ENCODE results near the gene ZNF443. TPM values are rescaled to one million over a fixed set of nuclear protein-coding genes. Genes with fewer than 3 reads are reported as not detected.
"Not testable (repeated sequence)": the region's sequence is repeated elsewhere in the genome, so short reads cannot be mapped to it uniquely, and the experiment has no call there.

ZNF443 gene
- polyA plus RNA-seq, 4 donors: 1.6 to 7.3 (median 2.4) TPM

- 74 to 89% (median 74%) methylated on average over 3 to 4 of the region's 4 CpGs for WGBS, 3 donors
Observed at GRCh38 chr19:12481781-12482508, 41.1 kb upstream of the ZNF443 start.

GRCh38 chr19:12478234-12478941, 37.6 kb upstream of the ZNF443 start:
- 14 to 60% (median 21%) methylated on average over 5 of the region's 5 CpGs for WGBS, 3 donors
- Histone ChIP-seq H3K4me3 (ENCODE audit: low read depth in 1 of 3, low read length in 3 of 3) (no peak overlapping the region), H3K36me3 (ENCODE audit: control insufficient read depth in 3 of 3, insufficient read depth in 2 of 3, low read depth in 1 of 3, low read length in 3 of 3) (no peaks in the 10 kb centered on the region), H3K27ac (ENCODE audit: low read depth in 1 of 3, low read length in 2 of 3) (no peak overlapping the region), H3K9me3 (ENCODE audit: control insufficient read depth in 2 of 2, insufficient read depth in 1 of 2, low read depth in 1 of 2, low read length in 1 of 2) (peaks cover 0 to 4% of the 10 kb centered on the region in 2 donors), H3K27me3 (ENCODE audit: control insufficient read depth in 3 of 3, insufficient read depth in 3 of 3, low read length in 3 of 3) (no peaks in the 10 kb centered on the region), H3K4me1 (ENCODE audit: control insufficient read depth in 3 of 3, insufficient read depth in 2 of 3, low read depth in 1 of 3, low read length in 2 of 3) (no peaks in the 10 kb centered on the region)
- no peak for FAIRE-seq
- peak in 1 of 2 donors; percentile 42 for DNase-seq

More at GRCh38 chr19:12481781-12482508, 41.1 kb upstream of the ZNF443 start:
- DNase-seq (no peak), FAIRE-seq (no peak)
- Histone ChIP-seq H3K4me1 (ENCODE audit: control insufficient read depth in 3 of 3, insufficient read depth in 2 of 3, low read depth in 1 of 3, low read length in 2 of 3) (peaks cover 0 to 3% (median 2%) of the 10 kb centered on the region in 3 donors), H3K4me3 (ENCODE audit: low read depth in 1 of 3, low read length in 3 of 3) (no peak overlapping the region), H3K9me3 (ENCODE audit: control insufficient read depth in 2 of 2, insufficient read depth in 1 of 2, low read depth in 1 of 2, low read length in 1 of 2) (no peaks in the 10 kb centered on the region), H3K36me3 (ENCODE audit: control insufficient read depth in 3 of 3, insufficient read depth in 2 of 3, low read depth in 1 of 3, low read length in 3 of 3) (no peaks in the 10 kb centered on the region), H3K27ac (ENCODE audit: low read depth in 1 of 3, low read length in 2 of 3) (no peak overlapping the region), H3K27me3 (ENCODE audit: control insufficient read depth in 3 of 3, insufficient read depth in 3 of 3, low read length in 3 of 3) (no peaks in the 10 kb centered on the region)

- DNase-seq; H3K36me3 ChIP-seq (ENCODE audit: control insufficient read depth in 3 of 3, insufficient read depth in 2 of 3, low read depth in 1 of 3, low read length in 3 of 3); H3K27ac ChIP-seq (ENCODE audit: low read depth in 1 of 3, low read length in 2 of 3); H3K4me3 ChIP-seq (ENCODE audit: low read depth in 1 of 3, low read length in 3 of 3); H3K27me3 ChIP-seq (ENCODE audit: control insufficient read depth in 3 of 3, insufficient read depth in 3 of 3, low read length in 3 of 3); H3K4me1 ChIP-seq (ENCODE audit: control insufficient read depth in 3 of 3, insufficient read depth in 2 of 3, low read depth in 1 of 3, low read length in 2 of 3); FAIRE-seq: not testable (repeated sequence)
- peaks cover 0 to 49% of the 10 kb centered on the region in 2 donors for H3K9me3 ChIP-seq (ENCODE audit: control insufficient read depth in 2 of 2, insufficient read depth in 1 of 2, low read depth in 1 of 2, low read length in 1 of 2)
- WGBS, 3 donors: 97 to 99% (median 97%) methylated on average over 16 to 33 of the region's 33 CpGs
Observed at GRCh38 chr19:12467651-12468050, 26.8 kb upstream of the ZNF443 start.

- Histone ChIP-seq H3K4me3 (ENCODE audit: low read depth in 1 of 3, low read length in 3 of 3) (no peak overlapping the region), H3K9me3 (ENCODE audit: control insufficient read depth in 2 of 2, insufficient read depth in 1 of 2, low read depth in 1 of 2, low read length in 1 of 2) (peaks cover 0 to 45% of the 10 kb centered on the region in 2 donors)
Observed at GRCh38 chr19:12465211-12465610, 24.4 kb upstream of the ZNF443 start.

GRCh38 chr19:12464769-12465168, 23.9 kb upstream of the ZNF443 start:
- Histone ChIP-seq H3K4me3 (ENCODE audit: low read depth in 1 of 3, low read length in 3 of 3) (no peak overlapping the region), H3K4me1 (ENCODE audit: control insufficient read depth in 3 of 3, insufficient read depth in 2 of 3, low read depth in 1 of 3, low read length in 2 of 3) (no peaks in the 10 kb centered on the region), H3K27ac (ENCODE audit: low read depth in 1 of 3, low read length in 2 of 3) (no peak overlapping the region), H3K27me3 (ENCODE audit: control insufficient read depth in 3 of 3, insufficient read depth in 3 of 3, low read length in 3 of 3) (no peaks in the 10 kb centered on the region), H3K9me3 (ENCODE audit: control insufficient read depth in 2 of 2, insufficient read depth in 1 of 2, low read depth in 1 of 2, low read length in 1 of 2) (peaks cover 0 to 46% of the 10 kb centered on the region in 2 donors), H3K36me3 (ENCODE audit: control insufficient read depth in 3 of 3, insufficient read depth in 2 of 3, low read depth in 1 of 3, low read length in 3 of 3) (peaks cover 0 to 3% (median 0%) of the 10 kb centered on the region in 3 donors)
- FAIRE-seq (no peak), DNase-seq (no peak)
- 90 to 94% (median 93%) methylated on average over 3 of the region's 3 CpGs for WGBS, 3 donors

More at GRCh38 chr19:12465211-12465610, 24.4 kb upstream of the ZNF443 start:
- H3K36me3 ChIP-seq (ENCODE audit: control insufficient read depth in 3 of 3, insufficient read depth in 2 of 3, low read depth in 1 of 3, low read length in 3 of 3): peaks cover 0 to 3% (median 0%) of the 10 kb centered on the region in 3 donors
- no peak for FAIRE-seq
- DNase-seq: no peak
- H3K4me1 ChIP-seq (ENCODE audit: control insufficient read depth in 3 of 3, insufficient read depth in 2 of 3, low read depth in 1 of 3, low read length in 2 of 3): no peaks in the 10 kb centered on the region
- no peaks in the 10 kb centered on the region for H3K27me3 ChIP-seq (ENCODE audit: control insufficient read depth in 3 of 3, insufficient read depth in 3 of 3, low read length in 3 of 3)
- H3K27ac ChIP-seq (ENCODE audit: low read depth in 1 of 3, low read length in 2 of 3): no peak overlapping the region
- WGBS, 3 donors: 75 to 97% (median 77%) methylated on average over 5 of the region's 5 CpGs

- WGBS, 3 donors: 93 to 98% (median 96%) methylated on average over 6 of the region's 6 CpGs
- not testable (repeated sequence) for H3K27me3 ChIP-seq (ENCODE audit: control insufficient read depth in 3 of 3, insufficient read depth in 3 of 3, low read length in 3 of 3); FAIRE-seq; DNase-seq; H3K4me3 ChIP-seq (ENCODE audit: low read depth in 1 of 3, low read length in 3 of 3); H3K36me3 ChIP-seq (ENCODE audit: control insufficient read depth in 3 of 3, insufficient read depth in 2 of 3, low read depth in 1 of 3, low read length in 3 of 3); H3K4me1 ChIP-seq (ENCODE audit: control insufficient read depth in 3 of 3, insufficient read depth in 2 of 3, low read depth in 1 of 3, low read length in 2 of 3); H3K27ac ChIP-seq (ENCODE audit: low read depth in 1 of 3, low read length in 2 of 3)
- H3K9me3 ChIP-seq (ENCODE audit: control insufficient read depth in 2 of 2, insufficient read depth in 1 of 2, low read depth in 1 of 2, low read length in 1 of 2): peaks cover 0 to 40% of the 10 kb centered on the region in 2 donors
Observed at GRCh38 chr19:12464139-12464538, 23.3 kb upstream of the ZNF443 start.

- 42 to 55% (median 47%) methylated on average over 6 of the region's 6 CpGs for WGBS, 3 donors
- Histone ChIP-seq H3K4me3 (ENCODE audit: low read depth in 1 of 3, low read length in 3 of 3) (no peak overlapping the region), H3K9me3 (ENCODE audit: control insufficient read depth in 2 of 2, insufficient read depth in 1 of 2, low read depth in 1 of 2, low read length in 1 of 2) (peaks cover 0 to 41% of the 10 kb centered on the region in 2 donors), H3K4me1 (ENCODE audit: control insufficient read depth in 3 of 3, insufficient read depth in 2 of 3, low read depth in 1 of 3, low read length in 2 of 3) (no peaks in the 10 kb centered on the region), H3K27ac (ENCODE audit: low read depth in 1 of 3, low read length in 2 of 3) (no peak overlapping the region), H3K27me3 (ENCODE audit: control insufficient read depth in 3 of 3, insufficient read depth in 3 of 3, low read length in 3 of 3) (no peaks in the 10 kb centered on the region), H3K36me3 (ENCODE audit: control insufficient read depth in 3 of 3, insufficient read depth in 2 of 3, low read depth in 1 of 3, low read length in 3 of 3) (peaks cover 0 to 5% (median 0%) of the 10 kb centered on the region in 3 donors)
- no peak for FAIRE-seq
- DNase-seq: peak in 1 of 2 donors; percentile 4
Observed at GRCh38 chr19:12453495-12453894, 12.7 kb upstream of the ZNF443 start.

- H3K27ac ChIP-seq (ENCODE audit: low read depth in 1 of 3, low read length in 2 of 3): no peak overlapping the region
- H3K9me3 ChIP-seq (ENCODE audit: control insufficient read depth in 2 of 2, insufficient read depth in 1 of 2, low read depth in 1 of 2, low read length in 1 of 2): peaks cover 0 to 36% of the 10 kb centered on the region in 2 donors
- peaks cover 0 to 5% (median 0%) of the 10 kb centered on the region in 3 donors for H3K36me3 ChIP-seq (ENCODE audit: control insufficient read depth in 3 of 3, insufficient read depth in 2 of 3, low read depth in 1 of 3, low read length in 3 of 3)
- no peak for FAIRE-seq
- WGBS, 3 donors: 77 to 95% (median 78%) methylated on average over 10 of the region's 10 CpGs
- no peak for DNase-seq
- no peaks in the 10 kb centered on the region for H3K27me3 ChIP-seq (ENCODE audit: control insufficient read depth in 3 of 3, insufficient read depth in 3 of 3, low read length in 3 of 3)
- H3K4me3 ChIP-seq (ENCODE audit: low read depth in 1 of 3, low read length in 3 of 3): no peak overlapping the region
- no peaks in the 10 kb centered on the region for H3K4me1 ChIP-seq (ENCODE audit: control insufficient read depth in 3 of 3, insufficient read depth in 2 of 3, low read depth in 1 of 3, low read length in 2 of 3)
Observed at GRCh38 chr19:12450844-12451243, 10.0 kb upstream of the ZNF443 start.

Data from small intestine (tissue), 7 donors.